ENCODE data around the gene SOBP. TPM values are rescaled to one million over a fixed set of nuclear protein-coding genes. Genes with fewer than 3 reads are reported as not detected.

SOBP gene
- total RNA-seq, 1 experiment from 2014 or later, result 10.1 TPM

DNA sequence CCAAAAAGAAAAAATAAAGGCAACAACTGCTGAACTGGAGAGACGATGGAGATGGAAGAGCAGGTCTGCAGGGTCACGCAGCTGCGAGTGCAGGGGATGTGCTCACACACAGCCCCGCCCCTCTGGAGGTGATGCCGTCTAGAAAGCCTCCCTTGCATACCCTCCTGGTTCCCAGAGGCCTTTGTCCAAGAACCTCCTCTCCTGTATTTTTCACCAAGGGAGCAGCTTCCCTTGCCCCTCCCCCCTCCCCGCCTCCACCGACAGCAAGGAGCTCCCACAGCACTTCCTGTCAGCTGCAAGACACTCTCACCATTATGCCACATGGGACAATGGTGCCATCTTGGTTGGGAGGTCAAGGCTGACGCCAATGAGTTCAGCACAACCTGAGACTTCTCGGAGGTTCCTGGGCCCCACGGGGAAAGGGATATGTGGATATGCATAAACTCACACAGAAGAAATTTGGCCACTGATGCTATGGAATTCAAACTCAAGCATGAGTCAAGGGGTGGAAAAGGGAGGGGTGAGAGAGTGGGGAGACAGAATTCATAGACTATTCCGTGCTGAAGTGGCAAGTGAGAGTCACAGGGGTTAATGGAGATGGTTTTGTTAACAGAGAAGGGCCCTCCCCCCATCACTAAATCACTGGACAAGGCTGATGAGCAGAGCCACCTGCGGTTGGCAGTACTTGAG, 201.3 kb downstream of the SOBP start:
- H3K36me3 Mint-ChIP-seq, result peaks cover 10% of the 10 kb centered on the region; the same call in 1 of the 2 replicates
- peaks cover 29% of the 10 kb centered on the region for H3K9me3 Mint-ChIP-seq
- H3K27ac Mint-ChIP-seq, result no peak overlapping the region
- CTCF ChIA-PET, result interaction anchor here (3.4 kb wide), 1 partner anchor 12 kb away, joined by 19 read pairs; no protein-coding TSS in a partner anchor
- H3K27me3 Mint-ChIP-seq (ENCODE audit: low read depth), result no peaks in the 10 kb centered on the region
- TF ChIP-seq, protein P1, sequence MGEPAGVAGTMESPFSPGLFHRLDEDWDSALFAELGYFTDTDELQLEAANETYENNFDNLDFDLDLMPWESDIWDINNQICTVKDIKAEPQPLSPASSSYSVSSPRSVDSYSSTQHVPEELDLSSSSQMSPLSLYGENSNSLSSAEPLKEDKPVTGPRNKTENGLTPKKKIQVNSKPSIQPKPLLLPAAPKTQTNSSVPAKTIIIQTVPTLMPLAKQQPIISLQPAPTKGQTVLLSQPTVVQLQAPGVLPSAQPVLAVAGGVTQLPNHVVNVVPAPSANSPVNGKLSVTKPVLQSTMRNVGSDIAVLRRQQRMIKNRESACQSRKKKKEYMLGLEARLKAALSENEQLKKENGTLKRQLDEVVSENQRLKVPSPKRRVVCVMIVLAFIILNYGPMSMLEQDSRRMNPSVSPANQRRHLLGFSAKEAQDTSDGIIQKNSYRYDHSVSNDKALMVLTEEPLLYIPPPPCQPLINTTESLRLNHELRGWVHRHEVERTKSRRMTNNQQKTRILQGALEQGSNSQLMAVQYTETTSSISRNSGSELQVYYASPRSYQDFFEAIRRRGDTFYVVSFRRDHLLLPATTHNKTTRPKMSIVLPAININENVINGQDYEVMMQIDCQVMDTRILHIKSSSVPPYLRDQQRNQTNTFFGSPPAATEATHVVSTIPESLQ (CRISPR knock-in tag; IDR thresholded peaks at IDR 0.05), result no peak
- TF ChIP-seq, protein P2, sequence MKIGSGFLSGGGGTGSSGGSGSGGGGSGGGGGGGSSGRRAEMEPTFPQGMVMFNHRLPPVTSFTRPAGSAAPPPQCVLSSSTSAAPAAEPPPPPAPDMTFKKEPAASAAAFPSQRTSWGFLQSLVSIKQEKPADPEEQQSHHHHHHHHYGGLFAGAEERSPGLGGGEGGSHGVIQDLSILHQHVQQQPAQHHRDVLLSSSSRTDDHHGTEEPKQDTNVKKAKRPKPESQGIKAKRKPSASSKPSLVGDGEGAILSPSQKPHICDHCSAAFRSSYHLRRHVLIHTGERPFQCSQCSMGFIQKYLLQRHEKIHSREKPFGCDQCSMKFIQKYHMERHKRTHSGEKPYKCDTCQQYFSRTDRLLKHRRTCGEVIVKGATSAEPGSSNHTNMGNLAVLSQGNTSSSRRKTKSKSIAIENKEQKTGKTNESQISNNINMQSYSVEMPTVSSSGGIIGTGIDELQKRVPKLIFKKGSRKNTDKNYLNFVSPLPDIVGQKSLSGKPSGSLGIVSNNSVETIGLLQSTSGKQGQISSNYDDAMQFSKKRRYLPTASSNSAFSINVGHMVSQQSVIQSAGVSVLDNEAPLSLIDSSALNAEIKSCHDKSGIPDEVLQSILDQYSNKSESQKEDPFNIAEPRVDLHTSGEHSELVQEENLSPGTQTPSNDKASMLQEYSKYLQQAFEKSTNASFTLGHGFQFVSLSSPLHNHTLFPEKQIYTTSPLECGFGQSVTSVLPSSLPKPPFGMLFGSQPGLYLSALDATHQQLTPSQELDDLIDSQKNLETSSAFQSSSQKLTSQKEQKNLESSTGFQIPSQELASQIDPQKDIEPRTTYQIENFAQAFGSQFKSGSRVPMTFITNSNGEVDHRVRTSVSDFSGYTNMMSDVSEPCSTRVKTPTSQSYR (CRISPR knock-in tag; IDR thresholded peaks at IDR 0.05), result no peak
- TF ChIP-seq, protein P3, sequence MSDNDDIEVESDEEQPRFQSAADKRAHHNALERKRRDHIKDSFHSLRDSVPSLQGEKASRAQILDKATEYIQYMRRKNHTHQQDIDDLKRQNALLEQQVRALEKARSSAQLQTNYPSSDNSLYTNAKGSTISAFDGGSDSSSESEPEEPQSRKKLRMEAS (CRISPR knock-in tag; IDR thresholded peaks at IDR 0.05), result peak; percentile 30; the same call in 1 of the 2 replicates
- DNase-seq (ENCODE audit: low spot score) (no peak), ATAC-seq (peak; percentile 71)
- POLR2A ChIA-PET, result no interaction called here
- H3K4me1 Mint-ChIP-seq, result peaks cover 35% of the 10 kb centered on the region
- no peak overlapping the region for H3K4me3 Mint-ChIP-seq

DNA sequence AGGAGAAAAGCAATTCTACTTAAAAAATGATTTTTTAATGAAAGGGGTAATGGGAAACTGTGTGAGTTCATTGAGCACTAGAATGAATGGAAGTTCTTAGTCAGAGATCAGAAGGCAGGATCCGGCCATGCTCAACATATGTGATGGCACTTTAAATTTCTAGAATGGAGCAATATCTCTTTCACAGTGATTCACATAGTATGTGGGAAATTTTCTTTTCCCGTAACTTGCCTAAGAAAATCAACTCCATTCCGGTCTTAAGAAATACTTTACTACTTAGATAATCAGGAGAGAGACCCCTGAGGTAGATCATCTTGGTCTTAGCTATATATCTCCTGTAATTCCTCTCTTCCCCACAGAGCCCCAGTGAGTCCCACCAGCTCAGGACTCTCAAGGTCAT, 202.4 kb downstream of the SOBP start:
- Mint-ChIP-seq H3K4me3 (no peak overlapping the region), H3K27ac (no peak overlapping the region), H3K36me3 (peaks cover 10% of the 10 kb centered on the region; the same call in 1 of the 2 replicates), H3K27me3 (ENCODE audit: low read depth) (no peaks in the 10 kb centered on the region), H3K9me3 (peaks cover 19% of the 10 kb centered on the region), H3K4me1 (peaks cover 44% of the 10 kb centered on the region)
- DNase-seq (ENCODE audit: low spot score), result no peak
- TF ChIP-seq SP1 (CRISPR knock-in tag; conservative IDR thresholded peaks at IDR 0.05) (no peak), ZNF138 (CRISPR knock-in tag; conservative IDR thresholded peaks at IDR 0.05) (no peak), FOXK1 (CRISPR knock-in tag; IDR thresholded peaks at IDR 0.05) (no peak), ZNF263 (CRISPR knock-in tag; IDR thresholded peaks at IDR 0.05; ENCODE audit: low read depth) (no peak), RORB (CRISPR knock-in tag; IDR thresholded peaks at IDR 0.05) (no peak), ZNF416 (CRISPR knock-in tag; IDR thresholded peaks at IDR 0.05) (no peak), SMAD3 (CRISPR knock-in tag; IDR thresholded peaks at IDR 0.05; ENCODE audit: borderline replicate concordance) (no peak), CREM (CRISPR knock-in tag; IDR thresholded peaks at IDR 0.05) (no peak), ZNF219 (CRISPR knock-in tag; IDR thresholded peaks at IDR 0.05; ENCODE audit: borderline replicate concordance) (no peak), FOXJ3 (CRISPR knock-in tag; IDR thresholded peaks at IDR 0.05; ENCODE audit: borderline replicate concordance) (no peak)
- TF ChIP-seq, protein P4, sequence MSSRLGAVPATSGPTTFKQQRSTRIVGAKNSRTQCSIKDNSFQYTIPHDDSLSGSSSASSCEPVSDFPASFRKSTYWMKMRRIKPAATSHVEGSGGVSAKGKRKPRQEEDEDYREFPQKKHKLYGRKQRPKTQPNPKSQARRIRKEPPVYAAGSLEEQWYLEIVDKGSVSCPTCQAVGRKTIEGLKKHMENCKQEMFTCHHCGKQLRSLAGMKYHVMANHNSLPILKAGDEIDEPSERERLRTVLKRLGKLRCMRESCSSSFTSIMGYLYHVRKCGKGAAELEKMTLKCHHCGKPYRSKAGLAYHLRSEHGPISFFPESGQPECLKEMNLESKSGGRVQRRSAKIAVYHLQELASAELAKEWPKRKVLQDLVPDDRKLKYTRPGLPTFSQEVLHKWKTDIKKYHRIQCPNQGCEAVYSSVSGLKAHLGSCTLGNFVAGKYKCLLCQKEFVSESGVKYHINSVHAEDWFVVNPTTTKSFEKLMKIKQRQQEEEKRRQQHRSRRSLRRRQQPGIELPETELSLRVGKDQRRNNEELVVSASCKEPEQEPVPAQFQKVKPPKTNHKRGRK (CRISPR knock-in tag; IDR thresholded peaks at IDR 0.05; ENCODE audit: borderline replicate concordance), result no peak
- TF ChIP-seq, protein P5, sequence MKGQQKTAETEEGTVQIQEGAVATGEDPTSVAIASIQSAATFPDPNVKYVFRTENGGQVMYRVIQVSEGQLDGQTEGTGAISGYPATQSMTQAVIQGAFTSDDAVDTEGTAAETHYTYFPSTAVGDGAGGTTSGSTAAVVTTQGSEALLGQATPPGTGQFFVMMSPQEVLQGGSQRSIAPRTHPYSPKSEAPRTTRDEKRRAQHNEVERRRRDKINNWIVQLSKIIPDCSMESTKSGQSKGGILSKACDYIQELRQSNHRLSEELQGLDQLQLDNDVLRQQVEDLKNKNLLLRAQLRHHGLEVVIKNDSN (CRISPR knock-in tag; IDR thresholded peaks at IDR 0.05), result no peak
- TF ChIP-seq, protein P6, sequence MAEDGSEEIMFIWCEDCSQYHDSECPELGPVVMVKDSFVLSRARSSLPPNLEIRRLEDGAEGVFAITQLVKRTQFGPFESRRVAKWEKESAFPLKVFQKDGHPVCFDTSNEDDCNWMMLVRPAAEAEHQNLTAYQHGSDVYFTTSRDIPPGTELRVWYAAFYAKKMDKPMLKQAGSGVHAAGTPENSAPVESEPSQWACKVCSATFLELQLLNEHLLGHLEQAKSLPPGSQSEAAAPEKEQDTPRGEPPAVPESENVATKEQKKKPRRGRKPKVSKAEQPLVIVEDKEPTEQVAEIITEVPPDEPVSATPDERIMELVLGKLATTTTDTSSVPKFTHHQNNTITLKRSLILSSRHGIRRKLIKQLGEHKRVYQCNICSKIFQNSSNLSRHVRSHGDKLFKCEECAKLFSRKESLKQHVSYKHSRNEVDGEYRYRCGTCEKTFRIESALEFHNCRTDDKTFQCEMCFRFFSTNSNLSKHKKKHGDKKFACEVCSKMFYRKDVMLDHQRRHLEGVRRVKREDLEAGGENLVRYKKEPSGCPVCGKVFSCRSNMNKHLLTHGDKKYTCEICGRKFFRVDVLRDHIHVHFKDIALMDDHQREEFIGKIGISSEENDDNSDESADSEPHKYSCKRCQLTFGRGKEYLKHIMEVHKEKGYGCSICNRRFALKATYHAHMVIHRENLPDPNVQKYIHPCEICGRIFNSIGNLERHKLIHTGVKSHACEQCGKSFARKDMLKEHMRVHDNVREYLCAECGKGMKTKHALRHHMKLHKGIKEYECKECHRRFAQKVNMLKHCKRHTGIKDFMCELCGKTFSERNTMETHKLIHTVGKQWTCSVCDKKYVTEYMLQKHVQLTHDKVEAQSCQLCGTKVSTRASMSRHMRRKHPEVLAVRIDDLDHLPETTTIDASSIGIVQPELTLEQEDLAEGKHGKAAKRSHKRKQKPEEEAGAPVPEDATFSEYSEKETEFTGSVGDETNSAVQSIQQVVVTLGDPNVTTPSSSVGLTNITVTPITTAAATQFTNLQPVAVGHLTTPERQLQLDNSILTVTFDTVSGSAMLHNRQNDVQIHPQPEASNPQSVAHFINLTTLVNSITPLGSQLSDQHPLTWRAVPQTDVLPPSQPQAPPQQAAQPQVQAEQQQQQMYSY (CRISPR knock-in tag; IDR thresholded peaks at IDR 0.05), result no peak
- TF ChIP-seq, protein P7, sequence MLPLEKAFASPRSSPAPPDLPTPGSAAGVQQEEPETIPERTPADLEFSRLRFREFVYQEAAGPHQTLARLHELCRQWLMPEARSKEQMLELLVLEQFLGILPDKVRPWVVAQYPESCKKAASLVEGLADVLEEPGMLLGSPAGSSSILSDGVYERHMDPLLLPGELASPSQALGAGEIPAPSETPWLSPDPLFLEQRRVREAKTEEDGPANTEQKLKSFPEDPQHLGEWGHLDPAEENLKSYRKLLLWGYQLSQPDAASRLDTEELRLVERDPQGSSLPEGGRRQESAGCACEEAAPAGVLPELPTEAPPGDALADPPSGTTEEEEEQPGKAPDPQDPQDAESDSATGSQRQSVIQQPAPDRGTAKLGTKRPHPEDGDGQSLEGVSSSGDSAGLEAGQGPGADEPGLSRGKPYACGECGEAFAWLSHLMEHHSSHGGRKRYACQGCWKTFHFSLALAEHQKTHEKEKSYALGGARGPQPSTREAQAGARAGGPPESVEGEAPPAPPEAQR (CRISPR knock-in tag; IDR thresholded peaks at IDR 0.05), result no peak
- CTCF ChIA-PET, result interaction anchor here (0.6 to 3.4 kb wide), 2 partner anchors 13 to 58 kb away, joined by 4 to 19 read pairs; no protein-coding TSS in a partner anchor
- no peak for ATAC-seq
- POLR2A ChIA-PET, result no interaction called here

Data from WTC11 (cell line).